A549 (cell line): ENCODE data around the gene SNX30.

ENCODE experiments used
- TF ChIP-seq, protein P1 (sequence below): fragments of 250-450 bp; sonication (Bioruptor Pico); IDR thresholded peaks from 2 replicates; pipeline ENCODE4 v1.5.0; 2021; ENCODE audit warnings: mild to moderate bottlenecking, moderate library complexity, borderline replicate concordance
- TF ChIP-seq, protein P2 (sequence below): fragments of >200 bp; sonication (Bioruptor Twin); formaldehyde crosslinking; IDR thresholded peaks from 3 replicates; pipeline ENCODE4 v1.5.1; 2016

DNA sequence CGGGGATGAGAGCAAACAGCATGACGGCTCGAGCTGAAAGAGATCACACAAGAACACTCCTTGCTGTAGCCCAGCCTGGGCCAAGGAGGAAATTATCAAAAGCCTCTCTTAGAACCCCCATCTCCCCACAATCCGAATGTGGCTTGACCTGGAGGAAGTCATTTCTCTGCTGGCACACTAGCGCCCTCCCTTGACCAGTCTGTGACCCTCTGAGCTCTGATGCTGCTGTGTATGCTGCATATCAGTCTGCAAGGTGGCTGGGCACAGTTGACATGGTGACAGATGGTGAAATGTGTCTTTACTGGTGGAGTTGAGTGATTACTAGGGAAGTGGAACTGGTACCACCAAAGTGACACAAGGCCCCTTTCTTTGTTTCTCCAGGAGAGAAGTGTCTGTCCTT, 136.8 kb downstream of the SNX30 start:
- TF ChIP-seq, protein P1, sequence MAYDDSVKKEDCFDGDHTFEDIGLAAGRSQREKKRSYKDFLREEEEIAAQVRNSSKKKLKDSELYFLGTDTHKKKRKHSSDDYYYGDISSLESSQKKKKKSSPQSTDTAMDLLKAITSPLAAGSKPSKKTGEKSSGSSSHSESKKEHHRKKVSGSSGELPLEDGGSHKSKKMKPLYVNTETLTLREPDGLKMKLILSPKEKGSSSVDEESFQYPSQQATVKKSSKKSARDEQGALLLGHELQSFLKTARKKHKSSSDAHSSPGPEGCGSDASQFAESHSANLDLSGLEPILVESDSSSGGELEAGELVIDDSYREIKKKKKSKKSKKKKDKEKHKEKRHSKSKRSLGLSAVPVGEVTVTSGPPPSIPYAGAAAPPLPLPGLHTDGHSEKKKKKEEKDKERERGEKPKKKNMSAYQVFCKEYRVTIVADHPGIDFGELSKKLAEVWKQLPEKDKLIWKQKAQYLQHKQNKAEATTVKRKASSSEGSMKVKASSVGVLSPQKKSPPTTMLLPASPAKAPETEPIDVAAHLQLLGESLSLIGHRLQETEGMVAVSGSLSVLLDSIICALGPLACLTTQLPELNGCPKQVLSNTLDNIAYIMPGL (CRISPR knock-in tag), result no peak
- TF ChIP-seq, protein P2, sequence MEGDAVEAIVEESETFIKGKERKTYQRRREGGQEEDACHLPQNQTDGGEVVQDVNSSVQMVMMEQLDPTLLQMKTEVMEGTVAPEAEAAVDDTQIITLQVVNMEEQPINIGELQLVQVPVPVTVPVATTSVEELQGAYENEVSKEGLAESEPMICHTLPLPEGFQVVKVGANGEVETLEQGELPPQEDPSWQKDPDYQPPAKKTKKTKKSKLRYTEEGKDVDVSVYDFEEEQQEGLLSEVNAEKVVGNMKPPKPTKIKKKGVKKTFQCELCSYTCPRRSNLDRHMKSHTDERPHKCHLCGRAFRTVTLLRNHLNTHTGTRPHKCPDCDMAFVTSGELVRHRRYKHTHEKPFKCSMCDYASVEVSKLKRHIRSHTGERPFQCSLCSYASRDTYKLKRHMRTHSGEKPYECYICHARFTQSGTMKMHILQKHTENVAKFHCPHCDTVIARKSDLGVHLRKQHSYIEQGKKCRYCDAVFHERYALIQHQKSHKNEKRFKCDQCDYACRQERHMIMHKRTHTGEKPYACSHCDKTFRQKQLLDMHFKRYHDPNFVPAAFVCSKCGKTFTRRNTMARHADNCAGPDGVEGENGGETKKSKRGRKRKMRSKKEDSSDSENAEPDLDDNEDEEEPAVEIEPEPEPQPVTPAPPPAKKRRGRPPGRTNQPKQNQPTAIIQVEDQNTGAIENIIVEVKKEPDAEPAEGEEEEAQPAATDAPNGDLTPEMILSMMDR, result no peak
